ENCODE results near the gene PTF1A. TPM values are rescaled to one million over a fixed set of nuclear protein-coding genes. Genes with fewer than 3 reads are reported as not detected.

Gene PTF1A
- total RNA-seq, 2 experiments from 2014 or later = not detected

GRCh38 chr10:23172429-23173213 is 19.5 kb upstream of the PTF1A start:
- Histone ChIP-seq H2AFZ (ENCODE audit: low read length) (no peak overlapping the region), H3K9me2 (ENCODE audit: insufficient read depth, low read length) (no peaks in the 10 kb centered on the region), H3K4me1 (ENCODE audit: insufficient read depth, low read length, poor library complexity, severe bottlenecking) (no peaks in the 10 kb centered on the region), H3K79me2 (ENCODE audit: insufficient read depth, low read depth, low read length) (no peaks in the 10 kb centered on the region), H4K20me1 (ENCODE audit: insufficient read depth, low read length) (no peaks in the 10 kb centered on the region), H3K27ac (ENCODE audit: low read depth, low read length, poor library complexity, severe bottlenecking) (no peak overlapping the region), H3K4me2 (ENCODE audit: low read length) (no peak overlapping the region), H3K4me3 (ENCODE audit: low read depth, low read length, poor library complexity, severe bottlenecking) (no peak overlapping the region), H3K36me3 (ENCODE audit: insufficient read depth, low read length) (no peaks in the 10 kb centered on the region), H3K9me3 (ENCODE audit: low read length) (no peaks in the 10 kb centered on the region)
- no peak for DNase-seq (ENCODE audit: low spot score)
- CTCF ChIA-PET (ENCODE audit: unreplicated experiment) = no interaction called here
- intact Hi-C loops (cut with micrococcal nuclease; ENCODE audit: unreplicated experiment) = no loop called here
- POLR2A ChIA-PET = no interaction called here
- no peak for TF ChIP-seq CTCF (conservative IDR thresholded peaks at IDR 0.05; ENCODE audit: low read length)
- no peak for TF ChIP-seq EZH2phosphoT487 (IDR thresholded peaks at IDR 0.05; ENCODE audit: borderline replicate concordance, low read depth, low read length)
- no TSS peak for BruUV-seq (replicated peaks)

GRCh38 chr10:23173214-23174073 is 18.7 kb upstream of the PTF1A start:
- intact Hi-C loops (cut with micrococcal nuclease; ENCODE audit: unreplicated experiment) = no loop called here
- Histone ChIP-seq H3K4me2 (ENCODE audit: low read length) (no peak overlapping the region), H3K9me3 (ENCODE audit: low read length) (no peaks in the 10 kb centered on the region), H3K27ac (ENCODE audit: low read depth, low read length, poor library complexity, severe bottlenecking) (no peak overlapping the region), H3K4me3 (ENCODE audit: low read depth, low read length, poor library complexity, severe bottlenecking) (no peak overlapping the region), H2AFZ (ENCODE audit: low read length) (no peak overlapping the region), H3K79me2 (ENCODE audit: insufficient read depth, low read depth, low read length) (no peaks in the 10 kb centered on the region), H4K20me1 (ENCODE audit: insufficient read depth, low read length) (no peaks in the 10 kb centered on the region), H3K4me1 (ENCODE audit: insufficient read depth, low read length, poor library complexity, severe bottlenecking) (no peaks in the 10 kb centered on the region), H3K9me2 (ENCODE audit: insufficient read depth, low read length) (no peaks in the 10 kb centered on the region), H3K36me3 (ENCODE audit: insufficient read depth, low read length) (no peaks in the 10 kb centered on the region)
- CTCF ChIA-PET (ENCODE audit: unreplicated experiment) = no interaction called here
- POLR2A ChIA-PET = no interaction called here
- no peak for TF ChIP-seq EZH2phosphoT487 (IDR thresholded peaks at IDR 0.05; ENCODE audit: borderline replicate concordance, low read depth, low read length)
- TF ChIP-seq CTCF (conservative IDR thresholded peaks at IDR 0.05; ENCODE audit: low read length) = no peak
- BruUV-seq (replicated peaks) = no TSS peak
- DNase-seq (ENCODE audit: low spot score) = no peak
